Muscle of arm (tissue), 12 donors: ENCODE measurements around the gene TAF11L5. TPM values are rescaled to one million over a fixed set of nuclear protein-coding genes. Genes with fewer than 3 reads are reported as not detected.

Experiments used
- polyA plus RNA-seq, 12 donors: library from polyadenylated mRNA; unstranded; fragments of 120-200 nt; gene quantifications; one replicate each; pipeline ENCODE4 v1.2.1, GENCODE V29; 2013; ENCODE audit not compliant: insufficient read length in 12 of 12

The TAF11L5 gene
- polyA plus RNA-seq, 12 donors: not detected

Other genes starting within 250 kb of the TAF11L5 start
- gene TAF11L2, start 27.0 kb upstream of the TAF11L5 start, polyA plus RNA-seq: not detected
- not detected for gene TAF11L3, start 6.9 kb upstream of the TAF11L5 start, polyA plus RNA-seq
- not detected for gene TAF11L4, start 3.4 kb upstream of the TAF11L5 start, polyA plus RNA-seq
- not detected for gene TAF11L6, start 3.4 kb downstream of the TAF11L5 start, polyA plus RNA-seq
- gene TAF11L7, start 60.5 kb downstream of the TAF11L5 start, polyA plus RNA-seq: not detected
- gene TAF11L8, start 65.7 kb downstream of the TAF11L5 start, polyA plus RNA-seq: not detected
- not detected for gene TAF11L9, start 69.2 kb downstream of the TAF11L5 start, polyA plus RNA-seq
- gene TAF11L10, start 72.6 kb downstream of the TAF11L5 start, polyA plus RNA-seq: not detected
- not detected for gene TAF11L11, start 78.9 kb downstream of the TAF11L5 start, polyA plus RNA-seq
- not detected for gene TAF11L12, start 85.2 kb downstream of the TAF11L5 start, polyA plus RNA-seq
- not detected for gene TAF11L13, start 106.9 kb downstream of the TAF11L5 start, polyA plus RNA-seq
- not detected for gene TAF11L14, start 109.2 kb downstream of the TAF11L5 start, polyA plus RNA-seq